Measurements from ENCODE around the gene CDK8. TPM values are rescaled to one million over a fixed set of nuclear protein-coding genes. Genes with fewer than 3 reads are reported as not detected.

CDK8 gene
- total and polyA plus RNA-seq, 2 donors (not counting 1 experiment from before 2014, with no cell fraction given) = 17.7 to 19.7 TPM

- Histone ChIP-seq H3K4me3 (replicated peaks in 1 of 4; ENCODE audit: control extremely low read depth in 1 of 4, insufficient read depth in 1 of 4, low read depth in 3 of 4, low read length in 4 of 4) (no peak overlapping the region), H3K27me3 (ENCODE audit: control insufficient read depth, insufficient read depth, low read length) (no peaks in the 10 kb centered on the region), H3K4me1 (ENCODE audit: control insufficient read depth, extremely low read depth, insufficient read depth, low read length) (no peaks in the 10 kb centered on the region), H3K27ac (ENCODE audit: insufficient read depth, low read length) (no peak overlapping the region), H3K9me3 (ENCODE audit: control insufficient read depth, insufficient read depth, low read depth, low read length) (no peaks in the 10 kb centered on the region), H4K20me1 (ENCODE audit: control insufficient read depth, extremely low read depth, insufficient read depth, low read length) (no peaks in the 10 kb centered on the region), H2AFZ (ENCODE audit: low read length) (no peak overlapping the region), H3K36me3 (ENCODE audit: control insufficient read depth, insufficient read depth, low read length) (no peaks in the 10 kb centered on the region), H3K4me2 (ENCODE audit: extremely low read depth, insufficient read depth, low read length) (no peak overlapping the region), H3K79me2 (ENCODE audit: control insufficient read depth, insufficient read depth, low read length) (no peaks in the 10 kb centered on the region), H3K9ac (ENCODE audit: insufficient read depth, low read length) (no peak overlapping the region)
- TF ChIP-seq EZH2 (IDR thresholded peaks at IDR 0.05; ENCODE audit: low read length, missing control alignments) = no peak
- no peak for TF ChIP-seq CTCF (conservative IDR thresholded peaks at IDR 0.05 in 1 of 2, IDR thresholded peaks at IDR 0.05 in 1 of 2; ENCODE audit: low read depth in 1 of 2, low read length in 2 of 2)
- peak in 1 of 2 donors; percentile 10 for DNase-seq (ENCODE audit: low read depth in 2 of 2)
These were observed 194.1 kb downstream of the CDK8 start for GRCh38 chr13:26448032-26448431.

- TF ChIP-seq CTCF (conservative IDR thresholded peaks at IDR 0.05 in 1 of 2, IDR thresholded peaks at IDR 0.05 in 1 of 2; ENCODE audit: low read depth in 1 of 2, low read length in 2 of 2) = no peak
- no peak for TF ChIP-seq EZH2 (IDR thresholded peaks at IDR 0.05; ENCODE audit: low read length, missing control alignments)
- Histone ChIP-seq H4K20me1 (ENCODE audit: control insufficient read depth, extremely low read depth, insufficient read depth, low read length) (no peaks in the 10 kb centered on the region), H3K27ac (ENCODE audit: insufficient read depth, low read length) (no peak overlapping the region), H3K4me1 (ENCODE audit: control insufficient read depth, extremely low read depth, insufficient read depth, low read length) (no peaks in the 10 kb centered on the region), H3K4me2 (ENCODE audit: extremely low read depth, insufficient read depth, low read length) (no peak overlapping the region), H3K79me2 (ENCODE audit: control insufficient read depth, insufficient read depth, low read length) (no peaks in the 10 kb centered on the region), H3K9ac (ENCODE audit: insufficient read depth, low read length) (no peak overlapping the region), H2AFZ (ENCODE audit: low read length) (no peak overlapping the region), H3K9me3 (ENCODE audit: control insufficient read depth, insufficient read depth, low read depth, low read length) (no peaks in the 10 kb centered on the region), H3K36me3 (ENCODE audit: control insufficient read depth, insufficient read depth, low read length) (no peaks in the 10 kb centered on the region), H3K27me3 (ENCODE audit: control insufficient read depth, insufficient read depth, low read length) (no peaks in the 10 kb centered on the region), H3K4me3 (replicated peaks in 1 of 4; ENCODE audit: control extremely low read depth in 1 of 4, insufficient read depth in 1 of 4, low read depth in 3 of 4, low read length in 4 of 4) (no peak overlapping the region)
- peak in 1 of 2 donors; percentile 24 for DNase-seq (ENCODE audit: low read depth in 2 of 2)
These were observed 195.3 kb downstream of the CDK8 start for GRCh38 chr13:26449063-26449848.

Other genes starting within 250 kb of the CDK8 start
- gene SHISA2, start 202.1 kb upstream of the CDK8 start, total RNA-seq = under 0.01 TPM in 2 replicates
- 0.01 and 0.02 TPM in 2 replicates for gene SHISA2, start 202.1 kb upstream of the CDK8 start, polyA plus RNA-seq
- 54.2 and 71.2 TPM in 2 replicates for gene RNF6, start 31.8 kb upstream of the CDK8 start, total RNA-seq
- gene RNF6, start 31.8 kb upstream of the CDK8 start, polyA plus RNA-seq = 33.5 and 39.4 TPM in 2 replicates